ENCODE results near the gene ST8SIA2.
A peak's percentile ranks its signal among the peaks of the same experiment; 100 is the strongest.

Gene ST8SIA2

GRCh38 chr15:92393071-92393979 is at the start of gene ST8SIA2:
ST8SIA2 (plus strand) TSS chr15:92393881; CDS start chr15:92394065, 184 bp downstream.
- DNase-seq (ENCODE audit: low read depth) = no peak

GRCh38 chr15:92343924-92344643 is 49.6 kb upstream of the ST8SIA2 start:
- no peak for DNase-seq (ENCODE audit: low read depth)

- DNase-seq (ENCODE audit: low read depth) = no peak
These were observed 47.6 kb upstream of the ST8SIA2 start for GRCh38 chr15:92346063-92346462.

- no peak for DNase-seq (ENCODE audit: low read depth)
These were observed 38.4 kb upstream of the ST8SIA2 start for GRCh38 chr15:92355307-92355706.

GRCh38 chr15:92361321-92362000 is 32.2 kb upstream of the ST8SIA2 start:
- no peak for DNase-seq (ENCODE audit: low read depth)

- DNase-seq (ENCODE audit: low read depth) = no peak
These were observed 31.7 kb upstream of the ST8SIA2 start for GRCh38 chr15:92362001-92362350.

- DNase-seq (ENCODE audit: low read depth) = no peak
These were observed 28.6 kb upstream of the ST8SIA2 start for GRCh38 chr15:92365084-92365483.

- no peak for DNase-seq (ENCODE audit: low read depth)
These were observed 27.8 kb upstream of the ST8SIA2 start for GRCh38 chr15:92365906-92366305.

- DNase-seq (ENCODE audit: low read depth) = no peak
These were observed 27.3 kb upstream of the ST8SIA2 start for GRCh38 chr15:92366381-92366780.

GRCh38 chr15:92375057-92375456 is 18.6 kb upstream of the ST8SIA2 start:
- DNase-seq (ENCODE audit: low read depth) = no peak

GRCh38 chr15:92376109-92376508 is 17.6 kb upstream of the ST8SIA2 start:
- no peak for DNase-seq (ENCODE audit: low read depth)

GRCh38 chr15:92377083-92377789 is 16.4 kb upstream of the ST8SIA2 start:
- DNase-seq (ENCODE audit: low read depth) = no peak

- peak; percentile 1 for DNase-seq (ENCODE audit: low read depth)
These were observed 10.0 kb upstream of the ST8SIA2 start for GRCh38 chr15:92383519-92384324.

GRCh38 chr15:92384381-92384780 is 9.3 kb upstream of the ST8SIA2 start:
- DNase-seq (ENCODE audit: low read depth) = no peak

GRCh38 chr15:92385096-92385495 is 8.6 kb upstream of the ST8SIA2 start:
- DNase-seq (ENCODE audit: low read depth) = no peak

GRCh38 chr15:92391640-92392039 is 2.0 kb upstream of the ST8SIA2 start:
- no peak for DNase-seq (ENCODE audit: low read depth)

GRCh38 chr15:92392462-92392861 is 1.2 kb upstream of the ST8SIA2 start:
- no peak for DNase-seq (ENCODE audit: low read depth)

- DNase-seq (ENCODE audit: low read depth) = no peak
These were observed 263 bp downstream of the ST8SIA2 start for GRCh38 chr15:92393980-92394308.

- DNase-seq (ENCODE audit: low read depth) = no peak
These were observed 822 bp downstream of the ST8SIA2 start for GRCh38 chr15:92394309-92395097.

- DNase-seq (ENCODE audit: low read depth) = no peak
These were observed 1.5 kb downstream of the ST8SIA2 start for GRCh38 chr15:92395098-92395635.
